ENCODE results near the gene AGTR1.
"Not testable (repeated sequence)": the region's sequence is repeated elsewhere in the genome, so short reads cannot be mapped to it uniquely, and the experiment has no call there.

AGTR1 gene

DNA sequence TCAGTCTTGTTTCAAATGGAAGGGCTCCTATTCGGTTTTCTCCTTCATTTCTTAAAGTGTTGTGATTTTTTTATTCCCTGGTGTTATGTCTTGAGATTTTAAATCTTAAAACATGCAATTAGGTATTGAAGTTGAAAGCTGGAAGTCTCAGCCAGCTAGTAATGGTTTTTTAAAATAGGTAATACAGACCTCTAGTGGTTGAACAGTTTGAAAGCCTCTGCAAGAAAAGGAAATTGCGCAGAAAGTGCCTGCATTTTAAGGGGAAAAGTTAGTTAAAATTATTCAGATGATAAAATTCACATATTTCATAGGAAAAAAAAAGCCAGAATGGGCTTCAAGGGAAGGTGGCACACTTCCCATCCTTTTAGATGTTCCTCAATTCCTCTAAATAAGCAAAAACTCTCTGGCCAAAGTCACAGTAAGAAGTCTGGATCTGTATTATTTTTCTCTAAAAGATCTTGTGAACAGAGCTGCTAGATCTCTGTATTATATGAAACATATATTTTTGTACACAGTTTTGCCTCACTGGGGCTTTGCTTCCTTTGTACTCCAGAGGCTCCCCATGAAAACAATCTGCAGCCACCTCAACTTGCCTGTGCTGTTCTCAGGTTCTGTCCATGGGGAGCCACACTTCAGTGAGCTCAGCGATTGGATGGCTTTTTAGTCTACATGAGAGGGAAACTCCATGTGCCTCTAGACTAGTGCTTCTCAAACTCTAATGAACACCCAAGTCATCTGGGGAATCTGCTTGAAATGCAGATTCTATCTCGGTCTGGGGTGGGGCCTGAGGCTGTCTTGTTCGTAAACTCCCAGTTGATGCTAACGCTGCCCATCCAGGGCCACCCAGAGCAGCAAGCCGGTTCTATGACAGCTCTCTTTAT, 21.5 kb downstream of the AGTR1 start:
- DNase-seq (ENCODE audit: low read depth in 2 of 2) = no peak

DNA sequence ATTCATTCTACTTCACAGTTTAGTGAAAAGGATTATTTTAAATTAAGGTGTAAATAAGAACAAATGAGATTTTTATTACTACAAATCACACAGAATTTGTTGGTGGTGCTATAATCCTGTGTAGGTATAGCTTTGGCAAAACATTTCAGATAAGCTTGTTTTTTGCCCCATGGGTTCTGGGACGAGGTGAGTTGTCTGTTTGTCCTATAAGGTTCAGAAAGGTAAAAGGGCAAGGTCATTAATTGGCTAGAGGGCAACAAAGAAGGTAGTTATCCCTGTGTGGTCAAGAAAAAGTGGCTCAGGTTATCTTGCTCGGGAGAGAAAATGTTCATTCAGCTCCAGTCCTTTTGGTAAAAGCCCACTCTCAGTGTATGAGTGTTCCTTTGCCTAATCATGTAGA, 23.2 kb downstream of the AGTR1 start:
- no peak for DNase-seq (ENCODE audit: low read depth in 2 of 2)

DNA sequence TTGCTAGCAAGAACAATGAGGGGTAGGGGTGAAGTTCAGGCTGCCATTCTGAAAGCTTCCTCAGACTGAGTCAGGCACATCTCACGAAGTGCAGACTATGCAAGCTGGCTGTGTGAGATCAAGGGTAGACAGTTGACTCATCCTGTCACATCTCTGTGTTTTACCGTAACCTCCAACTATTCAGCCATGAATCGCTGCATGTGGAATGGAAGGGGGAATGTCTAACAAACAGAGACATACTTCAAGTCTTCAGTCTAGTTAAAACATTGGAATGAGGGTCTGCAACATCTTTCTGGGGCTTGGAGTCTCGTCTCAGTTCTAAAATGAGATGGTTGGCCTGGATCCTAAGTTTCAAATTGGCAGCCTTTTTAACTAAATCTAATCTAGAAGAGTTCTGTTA, 25.9 kb downstream of the AGTR1 start:
- DNase-seq (ENCODE audit: low read depth in 2 of 2) = peak; percentile 68 to 73

DNA sequence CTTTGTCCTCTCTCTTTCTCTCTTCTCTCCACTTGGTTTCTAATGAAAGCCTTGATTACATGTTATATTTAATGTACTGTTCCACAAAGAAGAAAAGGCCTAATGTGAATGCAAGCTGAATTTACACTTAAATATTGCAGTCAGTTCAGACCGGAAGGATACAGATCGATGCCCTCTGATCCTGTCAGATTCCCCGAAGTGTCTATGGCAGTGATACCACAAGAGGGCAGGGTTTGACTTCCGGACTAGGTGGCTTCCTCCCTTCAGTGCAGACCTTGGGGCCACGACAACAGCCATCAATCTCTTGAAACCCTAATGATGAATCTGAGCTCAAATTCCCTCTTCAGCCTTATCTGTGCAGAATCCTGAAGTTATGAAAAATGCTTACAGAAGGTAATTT, 29.5 kb downstream of the AGTR1 start:
- DNase-seq (ENCODE audit: low read depth in 2 of 2) = no peak

DNA sequence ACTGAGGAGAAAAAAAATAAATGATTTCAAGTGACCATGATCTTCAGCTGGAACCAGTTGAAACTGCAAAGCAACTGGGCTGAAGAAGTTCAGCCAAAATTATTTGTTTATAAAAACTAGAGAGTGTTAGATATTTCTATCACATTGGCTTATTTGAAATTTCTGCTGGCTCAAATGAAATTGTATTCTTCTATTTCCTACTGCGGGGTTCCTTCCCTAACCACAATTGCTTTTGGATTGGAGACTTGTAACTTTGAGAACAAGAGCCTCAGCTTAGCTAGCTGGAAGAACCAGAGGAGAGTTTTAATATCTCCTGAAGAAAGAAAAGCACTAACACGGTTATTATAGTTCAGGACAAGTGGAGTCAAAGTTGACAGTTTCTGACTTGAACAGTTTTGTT, 31.1 kb downstream of the AGTR1 start:
- no peak for DNase-seq (ENCODE audit: low read depth in 2 of 2)

DNA sequence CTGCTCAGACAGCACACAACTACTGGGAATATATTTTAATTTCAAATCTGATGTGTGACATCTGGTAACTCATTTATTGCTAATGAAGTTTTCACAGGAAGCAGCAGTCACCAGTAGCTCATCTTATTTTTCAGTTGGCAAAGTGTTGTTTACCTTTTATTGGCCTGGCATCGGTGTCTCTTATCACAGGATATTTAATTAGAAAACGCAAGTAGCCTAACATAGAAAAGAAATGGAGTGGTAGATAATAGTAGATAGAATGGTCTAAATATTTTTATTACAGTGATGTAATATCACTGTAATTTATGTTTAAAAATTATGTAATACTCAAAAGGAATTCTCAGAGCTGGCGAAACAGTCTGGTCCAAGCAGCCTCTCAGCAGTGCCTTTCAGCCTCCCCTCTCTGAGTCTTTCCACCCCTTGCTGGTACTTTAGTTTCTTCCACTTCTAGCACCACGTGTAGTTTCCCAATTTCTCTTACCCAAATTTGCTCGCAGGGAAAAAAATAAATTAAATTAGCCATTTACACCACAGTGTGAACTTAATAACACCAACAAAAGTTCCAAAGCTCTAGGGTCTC, 31.9 kb downstream of the AGTR1 start:
- no peak for DNase-seq (ENCODE audit: low read depth in 2 of 2)

DNA sequence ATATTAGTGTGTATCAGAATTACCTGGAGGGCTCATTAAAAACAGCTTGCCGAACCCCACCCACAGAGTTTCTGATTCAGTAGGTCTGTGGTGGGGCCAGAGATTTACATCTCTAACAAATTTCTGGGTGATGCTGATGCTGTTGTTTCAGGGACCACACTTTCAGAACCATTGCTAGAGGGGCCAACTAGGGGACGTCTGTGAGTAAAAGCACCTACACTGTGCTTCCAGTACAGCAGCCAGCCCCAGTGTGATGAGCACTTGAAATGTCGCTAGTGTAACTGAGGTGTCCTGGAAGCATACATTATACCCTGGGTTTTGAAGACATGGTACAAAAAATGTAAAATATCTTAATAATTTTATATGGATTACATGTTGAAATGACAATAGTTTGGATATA, 33.0 kb downstream of the AGTR1 start:
- no peak for DNase-seq (ENCODE audit: low read depth in 2 of 2)

DNA sequence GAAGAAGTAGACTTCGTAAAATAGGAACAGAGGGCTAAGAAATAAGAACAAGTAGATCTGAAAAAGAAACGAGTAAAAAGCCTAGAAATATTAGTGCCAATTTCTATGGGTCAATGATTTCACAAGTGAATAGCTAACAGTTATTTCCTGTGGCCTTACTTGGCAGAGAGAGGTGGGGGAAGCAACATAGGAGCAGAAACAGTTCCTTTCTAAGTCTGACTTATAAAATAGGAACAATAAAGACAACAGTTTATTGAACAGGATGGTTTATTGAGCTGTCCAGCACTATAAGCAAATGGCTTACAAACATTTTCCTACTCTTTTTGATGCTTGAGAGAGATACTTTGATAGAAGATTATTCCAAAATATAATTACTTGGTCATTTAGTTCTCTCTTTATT, 37.9 kb downstream of the AGTR1 start:
- no peak for DNase-seq (ENCODE audit: low read depth in 2 of 2)

DNA sequence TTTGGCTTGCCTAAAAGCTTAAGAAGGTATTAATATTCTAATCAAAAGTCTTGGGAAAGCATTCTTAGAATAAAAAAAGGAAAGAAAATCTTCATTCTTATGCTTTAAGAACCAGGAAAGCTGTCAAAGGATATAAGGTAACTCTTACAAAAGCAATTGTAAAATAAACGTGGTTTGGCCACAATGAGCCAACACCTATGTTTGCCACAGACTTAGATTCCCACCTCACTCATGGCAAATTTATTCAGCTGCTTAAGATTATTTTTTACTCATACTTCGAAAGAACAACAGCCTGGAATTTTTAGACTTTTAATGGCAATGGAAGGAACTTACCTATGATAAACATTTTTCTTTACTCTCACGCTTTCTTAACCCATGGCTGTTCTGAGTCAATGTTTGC, 38.4 kb downstream of the AGTR1 start:
- no peak for DNase-seq (ENCODE audit: low read depth in 2 of 2)

DNA sequence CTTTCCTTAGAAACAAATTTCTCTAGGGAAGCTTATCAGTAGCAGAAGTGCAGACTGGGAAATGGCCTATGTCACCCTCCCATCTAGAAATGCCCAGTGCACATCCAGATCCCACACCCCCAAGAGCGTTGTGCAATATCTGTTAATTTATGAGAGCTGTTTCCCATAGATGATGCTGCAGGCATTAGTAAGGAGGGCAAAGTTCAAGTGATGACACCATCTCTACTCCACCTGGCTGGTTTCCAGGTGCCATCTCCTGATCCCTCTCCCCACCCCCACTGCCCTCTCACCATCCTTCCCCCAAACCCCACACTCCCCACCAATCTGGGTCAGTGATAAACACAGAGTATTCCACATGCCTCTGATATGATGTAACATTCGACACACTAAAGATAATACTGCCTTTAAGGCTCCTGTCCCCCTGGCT, 39.4 kb downstream of the AGTR1 start:
- DNase-seq (ENCODE audit: low read depth in 2 of 2) = no peak

DNA sequence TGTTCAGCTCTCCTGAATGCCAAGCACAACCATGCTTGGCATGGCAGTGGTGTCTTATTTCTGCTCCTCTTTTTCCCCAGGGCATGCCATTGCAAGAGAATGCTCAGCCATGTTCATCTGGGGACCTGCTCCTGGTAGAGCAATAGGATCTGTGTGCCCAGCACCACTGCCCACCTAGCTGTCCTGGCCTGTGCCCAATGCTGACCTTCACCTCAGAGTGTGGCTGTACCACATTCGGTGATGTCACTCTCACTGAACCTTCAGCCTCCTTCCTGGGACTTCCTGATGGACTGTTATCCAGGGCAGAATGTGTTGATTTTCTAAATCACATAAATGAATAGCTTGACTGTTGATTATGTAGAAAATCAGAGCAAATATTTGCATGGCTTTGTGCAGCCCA, 42.0 kb downstream of the AGTR1 start:
- DNase-seq (ENCODE audit: low read depth in 2 of 2) = no peak

DNA sequence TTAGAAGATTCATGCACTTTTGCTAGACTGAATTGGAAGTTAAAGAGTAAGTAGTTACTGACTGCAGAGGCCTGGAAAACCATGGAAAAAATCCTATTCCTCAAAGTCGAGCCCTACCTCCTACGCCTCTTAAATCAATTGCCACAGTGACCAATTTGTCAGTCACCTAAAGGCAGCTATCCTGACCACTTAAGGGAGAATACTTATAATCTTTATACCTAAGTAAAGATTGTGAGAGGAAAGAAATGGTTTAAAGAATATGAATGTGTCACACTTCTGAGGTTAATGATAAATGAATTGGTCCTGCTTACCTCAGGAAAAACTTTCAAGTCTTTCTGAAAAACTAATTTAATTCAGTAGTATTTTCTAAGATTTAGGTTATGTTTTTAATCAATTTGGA, 42.6 kb downstream of the AGTR1 start:
- no peak for DNase-seq (ENCODE audit: low read depth in 2 of 2)

DNA sequence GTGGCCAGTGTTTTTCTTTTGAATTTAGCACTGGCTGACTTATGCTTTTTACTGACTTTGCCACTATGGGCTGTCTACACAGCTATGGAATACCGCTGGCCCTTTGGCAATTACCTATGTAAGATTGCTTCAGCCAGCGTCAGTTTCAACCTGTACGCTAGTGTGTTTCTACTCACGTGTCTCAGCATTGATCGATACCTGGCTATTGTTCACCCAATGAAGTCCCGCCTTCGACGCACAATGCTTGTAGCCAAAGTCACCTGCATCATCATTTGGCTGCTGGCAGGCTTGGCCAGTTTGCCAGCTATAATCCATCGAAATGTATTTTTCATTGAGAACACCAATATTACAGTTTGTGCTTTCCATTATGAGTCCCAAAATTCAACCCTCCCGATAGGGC, 43.5 kb downstream of the AGTR1 start:
- no peak for DNase-seq (ENCODE audit: low read depth in 2 of 2)

DNA sequence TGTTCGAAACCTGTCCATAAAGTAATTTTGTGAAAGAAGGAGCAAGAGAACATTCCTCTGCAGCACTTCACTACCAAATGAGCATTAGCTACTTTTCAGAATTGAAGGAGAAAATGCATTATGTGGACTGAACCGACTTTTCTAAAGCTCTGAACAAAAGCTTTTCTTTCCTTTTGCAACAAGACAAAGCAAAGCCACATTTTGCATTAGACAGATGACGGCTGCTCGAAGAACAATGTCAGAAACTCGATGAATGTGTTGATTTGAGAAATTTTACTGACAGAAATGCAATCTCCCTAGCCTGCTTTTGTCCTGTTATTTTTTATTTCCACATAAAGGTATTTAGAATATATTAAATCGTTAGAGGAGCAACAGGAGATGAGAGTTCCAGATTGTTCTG, 44.4 kb downstream of the AGTR1 start:
- DNase-seq (ENCODE audit: low read depth in 2 of 2) = no peak

DNA sequence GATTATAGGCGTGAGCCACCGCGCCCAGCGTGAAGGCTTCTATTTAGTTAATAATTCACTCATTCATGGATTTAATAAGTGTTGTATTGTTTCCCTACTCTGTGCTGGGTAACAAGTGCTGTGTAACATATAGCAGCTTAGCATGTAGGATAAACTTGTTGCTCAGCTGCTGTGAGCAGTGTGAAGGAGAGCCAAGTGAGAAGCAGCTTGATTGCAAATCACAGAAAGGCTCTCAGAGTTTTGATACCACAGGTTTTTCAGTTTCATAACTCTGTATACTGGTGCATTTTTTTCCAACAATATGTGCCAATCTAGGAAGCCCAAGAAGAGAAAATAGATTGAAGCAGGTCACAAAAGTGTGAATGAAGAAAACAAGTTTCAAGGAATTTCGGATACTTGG, 48.4 kb downstream of the AGTR1 start:
- no peak for DNase-seq (ENCODE audit: low read depth in 2 of 2)

DNA sequence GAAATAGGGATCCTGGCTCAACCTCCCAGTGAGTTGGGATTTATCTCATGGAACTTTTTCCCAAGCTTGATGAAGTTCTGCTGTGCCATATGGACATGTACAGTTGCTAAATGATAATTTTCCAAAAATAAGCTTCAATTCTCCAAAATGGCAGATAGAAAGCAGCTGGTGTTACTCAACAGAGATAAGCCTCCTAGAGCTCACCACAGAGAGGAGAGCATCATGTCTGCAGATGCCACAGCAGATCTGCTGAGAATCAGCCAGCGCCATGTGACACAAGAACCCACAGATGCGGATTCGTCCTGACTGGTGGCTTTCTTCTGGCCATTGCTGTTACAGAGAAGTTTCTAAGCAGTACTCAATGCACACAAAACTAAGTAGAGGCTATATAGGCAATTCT, 50.6 kb downstream of the AGTR1 start:
- DNase-seq (ENCODE audit: low read depth in 2 of 2) = no peak

DNA sequence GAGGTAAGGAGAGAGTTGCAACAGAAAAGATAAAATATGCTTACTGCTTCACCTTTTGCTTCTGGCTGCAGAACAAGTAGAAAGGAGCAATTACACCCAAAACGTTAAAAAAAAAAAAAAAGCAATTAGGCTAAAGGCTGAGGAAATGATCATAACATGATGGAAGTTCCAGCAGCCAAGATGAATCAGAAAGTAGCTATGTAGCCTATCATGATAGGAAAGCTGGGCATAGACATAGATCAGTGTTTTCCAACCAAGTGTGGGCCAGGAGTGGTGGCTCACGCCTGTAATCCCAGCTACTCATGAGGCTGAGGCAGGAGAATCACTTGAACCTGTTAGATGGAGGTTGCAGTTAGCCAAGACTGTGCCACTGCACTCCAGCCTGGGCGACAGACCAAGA, 52.6 kb downstream of the AGTR1 start:
- no peak for DNase-seq (ENCODE audit: low read depth in 2 of 2)

DNA sequence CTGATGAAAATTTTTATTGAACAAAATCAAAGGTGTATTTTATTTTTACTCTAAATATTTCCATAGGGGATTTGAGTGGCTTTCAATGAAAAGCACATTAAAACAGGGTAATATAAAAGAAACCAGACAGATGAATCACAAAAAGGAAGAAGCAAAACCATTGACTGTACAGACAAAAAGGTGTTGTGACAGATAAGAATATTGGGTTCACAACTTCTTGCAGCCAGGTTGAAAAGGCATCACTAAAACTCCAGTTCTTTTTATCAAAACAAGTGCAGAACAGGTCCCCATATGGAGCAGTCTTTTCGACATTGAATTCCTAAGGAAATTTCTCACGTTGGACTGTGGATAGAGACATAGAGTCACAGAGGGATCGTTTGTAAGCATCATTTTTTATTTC, 53.8 kb downstream of the AGTR1 start:
- no peak for DNase-seq (ENCODE audit: low read depth in 2 of 2)

DNA sequence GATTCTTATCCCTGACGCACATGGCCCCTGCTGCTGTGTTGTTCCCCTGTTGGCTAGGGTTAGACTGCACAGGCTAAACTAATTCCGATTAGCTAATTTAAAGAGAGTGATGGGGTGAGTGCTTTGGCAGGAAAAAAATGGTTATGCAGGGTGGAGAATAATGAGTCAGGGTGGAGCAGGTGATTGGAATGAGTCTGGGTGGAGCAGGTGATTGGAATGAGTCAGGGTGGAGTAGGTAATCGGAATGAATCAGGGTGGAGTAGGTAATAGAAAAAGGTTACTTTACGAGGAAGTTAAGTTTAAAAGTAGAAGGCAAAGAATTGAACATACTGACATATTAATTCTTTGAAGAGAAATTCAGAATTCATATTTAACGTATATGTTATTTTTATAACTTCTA, 55.7 kb downstream of the AGTR1 start:
- DNase-seq (ENCODE audit: low read depth in 2 of 2) = not testable (repeated sequence)

DNA sequence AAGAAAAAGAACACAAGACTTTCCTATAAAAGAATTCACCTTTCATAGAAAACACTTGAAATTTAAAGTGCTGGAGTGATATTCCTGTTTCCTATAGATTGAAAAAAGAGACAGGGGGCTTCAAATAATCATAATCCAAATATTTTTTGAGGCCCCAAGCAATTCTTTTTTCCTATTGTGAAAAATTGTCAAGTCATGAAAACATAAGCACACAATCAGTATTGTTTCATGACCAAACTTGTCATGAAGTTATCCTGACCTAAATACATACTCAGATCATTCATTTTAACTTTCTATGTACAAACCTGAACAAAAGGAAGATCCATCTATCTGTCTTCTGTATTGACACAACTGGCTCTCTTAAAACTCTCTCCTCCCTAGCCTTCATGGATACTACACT, 57.9 kb downstream of the AGTR1 start:
- no peak for DNase-seq (ENCODE audit: low read depth in 2 of 2)

DNA sequence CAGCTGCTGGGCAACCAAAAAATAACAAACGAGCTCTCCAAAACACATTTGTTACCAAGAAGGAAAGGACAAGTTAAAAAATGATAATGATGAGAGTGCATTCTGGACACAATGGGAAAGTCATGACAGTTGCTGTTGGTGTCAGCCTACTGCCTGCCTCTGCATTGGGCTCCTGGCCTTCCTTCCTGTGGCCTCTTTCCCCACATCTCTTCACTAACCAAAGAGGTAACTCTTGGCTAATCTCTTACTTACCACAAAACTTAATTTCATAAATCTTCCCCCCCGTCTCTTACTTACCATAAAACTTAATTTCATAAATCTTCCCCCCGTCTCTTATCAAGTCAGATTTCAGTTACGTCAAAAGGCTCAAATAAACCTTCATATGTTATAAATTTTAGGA, 58.6 kb downstream of the AGTR1 start:
- no peak for DNase-seq (ENCODE audit: low read depth in 2 of 2)

DNA sequence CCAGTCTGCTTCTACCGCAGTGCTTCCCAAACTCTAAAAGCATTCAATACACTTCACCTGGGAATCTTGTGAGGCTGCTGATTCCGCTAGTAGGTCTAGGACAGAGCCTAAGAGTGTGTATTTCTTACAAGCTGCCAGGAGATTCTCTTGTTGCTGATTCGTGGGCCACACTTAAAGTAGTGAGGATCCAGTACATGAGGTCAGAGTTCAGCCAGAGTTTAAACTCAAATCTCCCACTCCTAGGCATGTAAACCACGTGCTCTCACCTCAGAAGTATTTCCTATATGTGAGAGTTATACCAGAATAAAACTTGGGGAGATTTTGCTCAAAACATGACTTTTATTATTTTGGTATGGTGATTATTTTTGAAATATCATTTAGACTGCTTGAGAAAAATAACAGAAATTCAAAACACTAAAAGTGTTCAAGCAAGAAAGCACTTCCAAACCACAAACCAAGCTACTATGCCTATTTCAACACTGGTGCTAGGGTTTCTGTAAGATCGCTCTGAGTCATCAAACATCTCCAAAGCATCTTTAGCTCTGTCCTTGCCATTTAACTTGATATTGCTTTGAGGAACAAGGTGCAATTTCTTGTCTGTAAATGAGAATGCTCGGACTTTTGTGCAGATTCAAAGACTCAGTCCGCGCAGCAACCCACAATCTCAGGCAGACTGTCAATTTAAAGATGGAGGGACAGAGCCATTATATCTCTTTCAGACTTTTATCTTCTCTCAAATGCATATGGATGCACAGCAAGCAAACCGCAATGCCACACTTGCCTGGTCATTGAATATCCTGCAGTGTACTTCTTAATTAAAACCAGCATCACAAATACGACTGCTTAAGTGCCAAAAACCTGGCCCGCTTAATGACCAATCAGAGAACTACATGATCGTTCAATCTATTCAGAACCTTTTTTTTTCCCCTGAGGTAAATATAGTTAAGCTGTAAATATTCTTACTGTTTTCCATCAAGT, 59.8 kb downstream of the AGTR1 start:
- DNase-seq (ENCODE audit: low read depth in 2 of 2) = peak; percentile 77 to 80
